Measurements from ENCODE around the gene ACAA1. TPM values are rescaled to one million over a fixed set of nuclear protein-coding genes. Genes with fewer than 3 reads are reported as not detected.
"Not testable (repeated sequence)": the region's sequence is repeated elsewhere in the genome, so short reads cannot be mapped to it uniquely, and the experiment has no call there.

The ACAA1 gene
- polyA plus RNA-seq, 3 donors = 138 to 154 (median 150) TPM

GRCh38 chr3:38109580-38110313 is 27.2 kb downstream of the ACAA1 start:
- no peak for DNase-seq

- no peak for DNase-seq
Measured at GRCh38 chr3:38108649-38109579, 28.0 kb downstream of the ACAA1 start.

- no peak for DNase-seq
Measured at GRCh38 chr3:38107911-38108648, 28.8 kb downstream of the ACAA1 start.

- DNase-seq = no peak
Measured at GRCh38 chr3:38105525-38105924, 31.4 kb downstream of the ACAA1 start.

DNA sequence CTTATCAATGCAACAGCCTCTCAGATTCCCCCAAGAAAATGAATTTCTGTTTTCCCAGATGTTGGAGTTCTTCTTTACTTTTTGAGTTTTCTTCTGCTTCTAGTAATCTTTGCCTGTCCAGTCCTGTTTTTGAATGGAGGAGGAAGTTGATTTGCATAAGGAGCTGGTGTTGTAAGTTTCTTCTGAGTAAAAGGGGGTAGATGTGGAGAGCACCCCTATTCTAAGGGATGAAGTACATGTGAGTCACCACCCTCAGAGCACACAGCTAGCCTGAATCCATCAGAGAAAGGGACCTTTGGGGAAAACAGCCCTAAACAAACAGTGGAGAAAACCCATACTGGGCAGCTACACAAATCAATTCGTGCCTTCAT is 34.5 kb downstream of the ACAA1 start:
- no peak for DNase-seq

DNA sequence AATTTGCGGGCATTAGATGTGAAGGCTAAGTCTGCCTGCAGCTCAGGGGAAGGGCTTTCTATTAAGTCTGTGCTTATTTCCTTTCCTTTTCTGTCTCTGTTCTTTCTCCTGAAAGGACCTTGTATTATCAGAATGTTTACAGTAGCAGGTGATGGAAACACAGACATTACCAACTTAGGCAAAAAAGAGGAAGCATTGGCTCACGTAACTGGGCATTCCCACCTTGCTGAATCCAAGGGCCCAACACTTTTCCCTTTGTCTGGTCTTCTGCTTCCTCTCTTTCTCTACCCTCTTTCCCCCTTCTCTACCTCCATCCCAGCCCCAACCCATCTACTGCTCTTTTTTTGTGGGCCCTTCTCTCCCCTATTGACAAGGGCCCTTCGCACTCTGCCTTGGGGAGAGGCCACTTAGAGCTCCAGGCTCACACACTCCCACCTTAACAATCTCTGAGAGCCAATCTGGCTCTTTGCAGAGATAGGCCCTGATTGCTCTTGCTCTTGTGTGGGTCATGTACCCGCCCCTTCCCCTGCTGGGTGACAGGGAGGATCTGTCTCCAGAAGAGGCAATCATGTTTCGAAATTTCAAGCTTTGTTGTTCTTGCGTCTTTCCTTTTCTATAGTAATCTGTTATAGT is 35.0 kb downstream of the ACAA1 start:
- no peak for DNase-seq

DNA sequence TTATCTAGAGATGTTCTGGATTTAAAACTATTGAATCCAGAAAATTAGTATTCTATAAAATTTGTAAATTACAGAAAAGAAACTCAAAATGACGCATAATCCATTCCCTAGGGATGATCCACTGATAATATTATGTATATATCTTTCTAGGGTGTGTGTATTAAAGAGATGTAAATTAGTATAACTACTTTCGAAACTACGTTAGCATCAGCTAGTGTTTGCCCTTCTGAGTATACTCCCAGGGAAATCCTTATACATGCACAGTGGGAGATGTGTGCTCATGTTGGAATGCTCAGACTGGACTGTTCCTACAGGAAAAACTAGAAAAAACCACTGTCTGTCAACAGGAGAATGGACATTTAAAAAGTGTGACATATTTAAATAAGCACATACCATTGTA is 36.4 kb downstream of the ACAA1 start:
- DNase-seq = no peak

- DNase-seq = no peak
Measured at GRCh38 chr3:38099518-38099917, 37.4 kb downstream of the ACAA1 start.

- no peak for DNase-seq
Measured at GRCh38 chr3:38098376-38098723, 38.6 kb downstream of the ACAA1 start.

GRCh38 chr3:38097446-38098375 is 39.2 kb downstream of the ACAA1 start:
- DNase-seq = no peak

DNA sequence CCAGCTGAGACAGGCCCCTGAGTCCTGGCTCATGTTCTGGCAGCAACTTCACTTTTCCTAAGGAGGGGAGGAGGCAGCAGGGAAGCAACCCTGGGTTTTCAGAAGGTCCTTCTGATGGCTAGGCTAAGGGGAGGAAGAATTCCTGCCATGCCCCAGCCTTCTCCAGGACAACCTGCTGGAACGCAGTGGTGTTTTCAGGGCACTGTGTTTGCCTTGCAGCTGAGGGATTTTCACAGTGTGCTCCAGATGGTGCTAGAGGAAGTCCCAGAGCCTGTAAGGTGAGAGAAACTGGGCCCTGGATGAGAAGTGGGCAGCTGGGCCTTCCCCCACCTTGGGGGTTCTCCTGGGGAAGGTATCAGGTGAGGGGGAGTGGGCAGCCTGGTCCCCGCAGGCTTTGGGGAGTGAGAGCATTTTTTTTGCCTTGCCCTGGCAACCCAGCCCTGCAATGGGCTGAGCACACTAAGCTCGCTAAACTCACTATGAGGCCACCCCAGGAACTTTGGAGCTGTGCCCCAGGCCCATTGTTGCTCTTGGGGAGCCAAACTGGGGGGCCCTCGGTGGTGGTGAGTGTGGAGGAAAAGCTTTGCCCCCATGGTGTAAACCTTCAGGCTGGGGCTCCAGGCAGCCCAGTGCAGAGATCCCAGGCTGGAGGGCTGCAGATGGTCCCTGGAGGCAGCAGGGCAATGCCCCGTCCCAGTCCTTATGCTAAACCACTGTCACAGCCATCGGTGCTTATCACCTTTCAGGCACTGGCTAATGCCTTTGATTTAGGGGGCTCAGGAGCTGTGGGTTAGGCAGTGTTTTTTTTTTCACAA is 41.1 kb downstream of the ACAA1 start:
- no peak for DNase-seq

- no peak for DNase-seq
Measured at GRCh38 chr3:38094999-38095398, 41.9 kb downstream of the ACAA1 start.

DNA sequence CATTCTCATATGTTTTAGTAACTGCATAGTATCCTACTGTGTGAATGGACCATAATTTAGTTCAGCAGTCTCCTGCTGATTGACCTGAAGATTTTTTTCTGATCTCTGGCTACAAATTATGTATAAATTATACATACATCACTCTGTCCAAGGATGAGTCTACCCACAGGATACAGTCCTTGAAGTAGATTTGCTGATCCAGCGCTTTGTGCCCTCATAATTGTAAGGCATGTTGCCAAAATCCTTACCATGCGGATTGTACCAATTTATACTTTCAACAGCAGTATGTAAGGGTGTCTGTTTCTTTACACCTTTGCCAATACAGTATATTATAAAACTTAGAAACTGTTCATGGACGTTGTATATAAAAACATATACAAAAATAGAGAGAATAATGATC is 46.5 kb downstream of the ACAA1 start:
- DNase-seq = no peak

GRCh38 chr3:38089163-38089562 is 47.8 kb downstream of the ACAA1 start:
- DNase-seq = no peak

DNA sequence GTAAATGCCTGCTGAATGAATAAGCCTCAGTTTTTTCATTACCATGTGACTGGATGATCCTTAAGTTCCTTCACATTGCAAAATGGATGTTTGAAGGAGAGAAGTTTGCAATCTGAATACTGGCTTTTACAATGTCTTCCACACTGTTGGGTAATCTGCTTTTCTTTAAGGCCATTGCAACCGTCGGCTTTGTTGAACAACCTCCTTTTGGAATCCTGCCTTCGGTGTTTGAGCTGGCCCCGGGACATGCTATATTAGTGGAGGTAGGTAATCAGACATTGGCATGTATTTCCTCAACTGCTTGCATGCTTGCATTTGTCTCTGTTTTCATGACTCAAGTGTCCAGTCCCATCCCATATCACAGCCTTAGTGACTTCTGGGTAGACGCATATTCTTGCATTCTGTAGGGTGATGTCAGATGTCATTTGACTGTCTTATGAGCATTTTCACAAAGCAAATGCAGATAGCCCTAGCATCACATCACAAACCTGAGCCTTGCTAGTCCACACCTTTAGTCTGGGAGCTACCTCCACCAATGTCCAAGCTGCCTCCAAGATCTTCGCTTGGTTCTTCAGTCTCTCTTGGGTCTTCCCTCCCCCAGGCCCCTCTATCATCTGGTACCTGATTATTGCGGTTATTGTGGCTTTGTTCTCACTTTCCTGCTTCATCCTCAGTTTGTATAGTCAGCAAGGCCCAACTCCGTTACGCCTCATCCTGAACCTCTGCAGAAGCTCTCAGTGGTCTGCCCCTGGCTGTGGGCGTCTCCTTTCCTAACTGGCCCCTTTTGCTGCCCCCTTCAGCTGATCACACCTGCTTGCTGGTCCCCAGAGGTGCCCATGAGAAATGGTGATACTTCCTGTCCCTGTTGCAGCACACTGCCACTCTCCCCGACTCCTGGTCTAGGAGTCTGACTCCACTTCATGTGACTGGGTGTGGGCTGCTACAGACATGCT is 48.5 kb downstream of the ACAA1 start:
- no peak for DNase-seq

GRCh38 chr3:38087278-38087677 is 49.6 kb downstream of the ACAA1 start:
- DNase-seq = not testable (repeated sequence)

- no peak for DNase-seq
Measured at GRCh38 chr3:38086496-38086895, 50.4 kb downstream of the ACAA1 start.

DNA sequence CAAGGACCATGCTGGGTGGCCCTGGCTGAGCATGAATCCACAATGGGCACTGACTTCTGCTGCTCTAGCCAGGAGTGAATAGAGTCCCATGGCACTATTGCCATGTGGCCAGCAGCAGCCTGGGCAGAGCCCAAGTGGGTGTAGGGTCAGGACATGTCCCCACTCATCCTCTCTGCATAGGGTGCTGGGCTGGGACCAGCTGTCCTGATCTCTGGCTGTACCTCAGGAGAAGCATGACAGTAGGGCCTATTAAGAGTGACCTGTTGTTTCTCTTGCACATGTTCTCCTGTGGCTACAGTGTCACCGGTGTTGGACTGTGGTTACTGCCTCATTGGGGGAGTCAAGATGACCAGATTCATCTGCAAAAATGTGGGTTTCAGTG is 51.0 kb downstream of the ACAA1 start:
- DNase-seq = no peak
